H1 (cell line): ENCODE results near the gene CIPC. TPM values are rescaled to one million over a fixed set of nuclear protein-coding genes. Genes with fewer than 3 reads are reported as not detected.

ENCODE experiments used
- CTCF ChIA-PET: fragments of 300-600 bp; sonication (Branson Sonifier 250); formaldehyde crosslinking; loops from one replicate; lab custom pipeline; 2021; ENCODE audit not compliant: partially characterized antibody; lab: Charles Lee
- POLR2A ChIA-PET: fragments of 300-600 bp; sonication (Branson Sonifier 250); formaldehyde crosslinking; loops from one replicate; lab custom pipeline; 2021; ENCODE audit warnings: inconsistent platforms; ENCODE audit not compliant: partially characterized antibody; lab: Charles Lee
- DNase-seq, 2 experiments: peaks; one replicate each; pipeline versions ENCODE4 v3.0.0 to v3.0.0-alpha.2; 2010 to 2022; ENCODE audit warnings: low spot score in 2 of 2, low read depth in 1 of 2, mixed read lengths in 1 of 2
- FAIRE-seq: peaks from 2 replicates; lab custom pipeline; 2011; peaks lifted over from hg19 to GRCh38; lab: Jason Lieb, UNC
- H2AFZ ChIP-seq: 2 replicates; pipeline ENCODE4 v1.8.1; 2012; ENCODE audit warnings: low read length, inconsistent platforms
- H2AK5ac ChIP-seq: 2 replicates; pipeline ENCODE4 v1.6.1; 2013; ENCODE audit warnings: low read depth, low read length
- H2BK120ac ChIP-seq: replicated peaks from 2 replicates; pipeline ENCODE3; 2013; ENCODE audit warnings: low read depth, low read length, inconsistent platforms
- H2BK12ac ChIP-seq: 2 replicates; pipeline ENCODE4 v1.6.1; 2013; ENCODE audit warnings: low read depth, low read length
- H2BK15ac ChIP-seq: 2 replicates; pipeline ENCODE4 v1.6.1; 2013; ENCODE audit warnings: low read length
- H2BK20ac ChIP-seq: 2 replicates; pipeline ENCODE4 v1.6.1; 2013; ENCODE audit warnings: low read length
- H2BK5ac ChIP-seq: 2 replicates; pipeline ENCODE4 v1.6.1; 2013; ENCODE audit warnings: low read depth, low read length
- H3K14ac ChIP-seq: 2 replicates; pipeline ENCODE4 v1.6.1; 2013; ENCODE audit warnings: inconsistent platforms; ENCODE audit not compliant: insufficient read length
- H3K18ac ChIP-seq: 2 replicates; pipeline ENCODE4 v1.6.1; 2013; ENCODE audit warnings: low read length; ENCODE audit errors: extremely low read depth
- H3K23ac ChIP-seq: 2 replicates; pipeline ENCODE4 v1.6.1; 2013; ENCODE audit warnings: inconsistent platforms; ENCODE audit not compliant: insufficient read length
- H3K23me2 ChIP-seq: 2 replicates; pipeline ENCODE4 v1.6.1; 2013; ENCODE audit warnings: low read depth, low read length
- H3K27ac ChIP-seq: 2 replicates; pipeline ENCODE4 v1.6.1; 2011; ENCODE audit warnings: low read depth, low read length, inconsistent platforms
- H3K27me3 ChIP-seq, 4 experiments: replicated peaks in 1 of 4; 1 replicate in 1 of 4; 2 replicates in 3 of 4; pipeline versions ENCODE4 v1.6.1 to v1.8.1; 2011 to 2013; ENCODE audit warnings: low read length in 3 of 4, mild to moderate bottlenecking in 3 of 4, inconsistent platforms in 2 of 4, mixed read lengths in 2 of 4, moderate library complexity in 1 of 4; ENCODE audit not compliant: control insufficient read depth in 3 of 4, insufficient read depth in 3 of 4; ENCODE audit errors: extremely low read depth in 1 of 4
- H3K36me3 ChIP-seq, 4 experiments: 2 replicates each; pipeline versions ENCODE4 v1.6.1 to v1.8.1; 2011 to 2013; ENCODE audit warnings: mild to moderate bottlenecking in 4 of 4, low read length in 3 of 4, moderate library complexity in 2 of 4, control low read depth in 1 of 4, inconsistent platforms in 1 of 4; ENCODE audit not compliant: insufficient read depth in 4 of 4, control insufficient read depth in 2 of 4
- H3K4ac ChIP-seq: replicated peaks from 2 replicates; pipeline ENCODE3; 2013; ENCODE audit warnings: low read length, low read depth, mixed read lengths, inconsistent platforms; ENCODE audit not compliant: insufficient read length
- H3K4me1 ChIP-seq, 4 experiments: replicated peaks in 1 of 4; 1 replicate in 1 of 4; 2 replicates in 3 of 4; pipeline versions ENCODE4 v1.6.1 to v1.8.1; 2011 to 2013; ENCODE audit warnings: low read length in 3 of 4, inconsistent platforms in 2 of 4, mixed read lengths in 1 of 4; ENCODE audit not compliant: insufficient read depth in 4 of 4, control insufficient read depth in 3 of 4
- H3K4me2 ChIP-seq, 2 experiments: 2 replicates each; pipeline versions ENCODE4 v1.6.1 to v1.8.1; 2011 to 2013; ENCODE audit warnings: low read depth in 2 of 2, low read length in 2 of 2, control low read depth in 1 of 2, inconsistent platforms in 1 of 2, mild to moderate bottlenecking in 1 of 2; ENCODE audit not compliant: insufficient read depth in 1 of 2
- H3K4me3 ChIP-seq, 4 experiments: fragments of 200-600, 300-600 bp in 1 of 4; sonication (generic), shearing (Covaris generic), sonication (Bioruptor Twin) in 1 of 4; 2 replicates each; pipeline versions ENCODE4 v1.5.1 to v1.8.1; 2011 to 2016; ENCODE audit warnings: low read length in 4 of 4, low read depth in 3 of 4, control low read depth in 2 of 4, inconsistent platforms in 2 of 4, mild to moderate bottlenecking in 2 of 4, mixed read lengths in 1 of 4, moderate library complexity in 1 of 4; ENCODE audit not compliant: insufficient read depth in 2 of 4; ENCODE audit errors: extremely low read depth in 1 of 4
- H3K56ac ChIP-seq: replicated peaks from 2 replicates; pipeline ENCODE3; 2013; ENCODE audit warnings: low read depth, mild to moderate bottlenecking, mixed read lengths, low read length, inconsistent platforms; ENCODE audit not compliant: insufficient read length
- H3K79me1 ChIP-seq: 2 replicates; pipeline ENCODE4 v1.6.1; 2013; ENCODE audit warnings: low read depth, low read length, control low read depth
- H3K79me2 ChIP-seq, 2 experiments: 2 replicates each; pipeline versions ENCODE4 v1.6.1 to v1.8.1; 2012 to 2013; ENCODE audit warnings: low read length in 2 of 2, mild to moderate bottlenecking in 2 of 2, inconsistent platforms in 1 of 2; ENCODE audit not compliant: insufficient read depth in 2 of 2, control insufficient read depth in 1 of 2
- H3K9ac ChIP-seq, 4 experiments: replicated peaks in 1 of 4; 1 replicate in 1 of 4; 2 replicates in 3 of 4; pipeline versions ENCODE4 v1.6.1 to v1.8.1; 2011 to 2013; ENCODE audit warnings: low read depth in 3 of 4, low read length in 3 of 4, control low read depth in 2 of 4, mild to moderate bottlenecking in 2 of 4, moderate library complexity in 2 of 4, inconsistent platforms in 1 of 4; ENCODE audit errors: extremely low read depth in 1 of 4
- H3K9me3 ChIP-seq, 2 experiments: 2 replicates each; pipeline versions ENCODE4 v1.6.1 to v1.8.1; 2012 to 2013; ENCODE audit warnings: mild to moderate bottlenecking in 2 of 2, moderate library complexity in 2 of 2, control low read depth in 1 of 2, inconsistent platforms in 1 of 2, low read depth in 1 of 2, low read length in 1 of 2, mixed read lengths in 1 of 2; ENCODE audit not compliant: insufficient read depth in 2 of 2
- H4K20me1 ChIP-seq, 2 experiments: replicated peaks in 1 of 2; 2 replicates each; pipeline versions ENCODE3 to v1.8.1; 2011 to 2013; ENCODE audit warnings: inconsistent platforms in 2 of 2, low read length in 2 of 2, mild to moderate bottlenecking in 1 of 2; ENCODE audit not compliant: insufficient read depth in 2 of 2, control insufficient read depth in 1 of 2
- H4K5ac ChIP-seq: 2 replicates; pipeline ENCODE4 v1.6.1; 2013; ENCODE audit warnings: low read length, low read depth, mixed read lengths, inconsistent platforms; ENCODE audit not compliant: insufficient read length
- H4K8ac ChIP-seq: 2 replicates; pipeline ENCODE4 v1.8.0; 2013; ENCODE audit warnings: mild to moderate bottlenecking, moderate library complexity, low read length, inconsistent platforms; ENCODE audit not compliant: insufficient read depth; ENCODE audit errors: extremely low read depth
- H4K91ac ChIP-seq: replicated peaks from 2 replicates; pipeline ENCODE3; 2013; ENCODE audit warnings: low read length, mixed read lengths, inconsistent platforms; ENCODE audit not compliant: insufficient read length
- ASH2L ChIP-seq: fragments of 200-600, 300-600 bp; sonication (generic); IDR thresholded peaks from one replicate; pipeline ENCODE4 v1.7.1; 2017; ENCODE audit warnings: low read length
- BCL11A ChIP-seq, 2 experiments: IDR thresholded peaks; one replicate each; pipeline ENCODE4 v1.6.1; 2011; ENCODE audit warnings: low read depth in 2 of 2, low read length in 2 of 2, mild to moderate bottlenecking in 2 of 2
- BRCA1 ChIP-seq: IDR thresholded peaks from 2 replicates; pipeline ENCODE4 v1.6.1; 2012; ENCODE audit warnings: low read depth, low read length, improper control_type of control experiment
- E2F6 ChIP-seq: IDR thresholded peaks from 2 replicates; pipeline ENCODE4 v1.6.1; 2012; ENCODE audit warnings: inconsistent platforms
- EP300 ChIP-seq, 2 experiments: IDR thresholded peaks; 1 replicate in 1 of 2; 2 replicates in 1 of 2; pipeline ENCODE4 v1.6.1; 2011 to 2012; ENCODE audit warnings: low read depth in 2 of 2, low read length in 2 of 2, mild to moderate bottlenecking in 2 of 2, borderline replicate concordance in 1 of 2, inconsistent platforms in 1 of 2, moderate library complexity in 1 of 2
- KDM4A ChIP-seq: IDR thresholded peaks from one replicate; pipeline ENCODE4 v1.7.1; 2012; ENCODE audit warnings: low read depth, mild to moderate bottlenecking, moderate library complexity, low read length, inconsistent platforms; ENCODE audit not compliant: severe bottlenecking
- PHF8 ChIP-seq: fragments of 200-600 bp; sonication (generic); conservative IDR thresholded peaks from 2 replicates; pipeline ENCODE4 v1.7.1; 2012; ENCODE audit warnings: low read depth, mild to moderate bottlenecking, inconsistent platforms, low read length, moderate library complexity
- RBBP5 ChIP-seq: IDR thresholded peaks from 2 replicates; pipeline ENCODE4 v1.7.1; 2012; ENCODE audit warnings: low read depth, mild to moderate bottlenecking, inconsistent platforms, low read length, moderate library complexity, borderline replicate concordance
- SAP30 ChIP-seq: fragments of 300-600 bp; sonication (generic); IDR thresholded peaks from 2 replicates; pipeline ENCODE4 v1.7.1; 2012; ENCODE audit warnings: low read length, moderate library complexity, mild to moderate bottlenecking, inconsistent platforms; ENCODE audit not compliant: insufficient read depth, insufficient replicate concordance
- SP4 ChIP-seq: IDR thresholded peaks from 2 replicates; pipeline ENCODE4 v1.6.1; 2012; ENCODE audit warnings: low read length, inconsistent platforms
- TAF7 ChIP-seq: optimal IDR thresholded peaks from 2 replicates; pipeline ENCODE3; 2011; ENCODE audit warnings: low read depth, mild to moderate bottlenecking, inconsistent platforms, low read length, moderate library complexity, borderline replicate concordance
- ZNF274 ChIP-seq: IDR thresholded peaks from 2 replicates; pipeline ENCODE4 v1.7.0; 2012; ENCODE audit warnings: low read length, borderline replicate concordance; ENCODE audit errors: extremely low read depth
- WGBS, 2 experiments: shearing (Covaris generic) in 1 of 2; methylation state at CpG; one replicate each; pipeline versions ENCODE4 v1.1.6 to v1.1.7; 2013 to 2015; ENCODE audit warnings: low lambda C conversion rate in 2 of 2, mixed read lengths in 2 of 2, inconsistent platforms in 1 of 2, low coverage in 1 of 2, missing lambda C conversion rate in 1 of 2; ENCODE audit not compliant: insufficient replicate concordance in 2 of 2, insufficient coverage in 1 of 2, insufficient read length in 1 of 2; ENCODE audit errors: extremely low coverage in 1 of 2, missing lambda C conversion rate in 1 of 2; 5-methylcytosine and 5-hydroxymethylcytosine counted together
- polyA plus RNA-seq, 7 experiments: library from polyadenylated mRNA; depleted of rRNA in 3 of 7; stranded (reverse) in 5 of 7; unstranded in 2 of 7; fragments of >200 nt in 5 of 7; fragments of 200-250 nt in 2 of 7; gene quantifications; 1 replicate in 5 of 7; 2 replicates in 1 of 7; 4 replicates in 1 of 7; pipeline versions ENCODE4 v1.2.1 to v1.2.3, GENCODE V29; 2011 to 2013; ENCODE audit warnings: missing spikeins in 2 of 7, mixed read lengths in 2 of 7
- total RNA-seq: library from RNA; stranded (reverse); fragmentation: NEBNext Ultra II Directional; extraction: Animal tissue kit (Norgen Biotek cat#: 25700); gene quantifications from 2 replicates; pipeline ENCODE4 v1.2.1, GENCODE V29; 2021

Gene CIPC
- total and polyA plus RNA-seq, 2 of the 8 experiments (the other 6 are each of a cell fraction or from before 2014, with no cell fraction given) = 13.9 to 32.7 TPM

GRCh38 chr14:77077040-77077439 is 21.0 kb upstream of the CIPC start:
- H4K8ac ChIP-seq = no peak overlapping the region
- no peak overlapping the region for H3K56ac ChIP-seq
- H3K9me3 ChIP-seq = 0 out of 4 replicates have a peak, but pooled peaks cover 0 to 4% of the 10 kb centered on the region in 2 experiments
- H2BK20ac ChIP-seq = no peak overlapping the region
- no peak overlapping the region for H2AFZ ChIP-seq
- H3K4me3 ChIP-seq = no peak overlapping the region
- WGBS, 2 experiments = 82% methylated on average over 3 of the region's 3 CpGs; no CpG with 5 or more reads in 1 of the 2 experiments
- H3K27ac ChIP-seq = no peak overlapping the region
- ChIA-PET CTCF (interaction anchor here (0.9 to 16.3 kb wide), 14 partner anchors 8 to 214 kb away, joined by 3 to 719 read pairs (median 4); no protein-coding TSS in a partner anchor), POLR2A (interaction anchor here (0.9 to 3.7 kb wide), 5 partner anchors 10 to 264 kb away, joined by 3 to 45 read pairs (median 3); partner anchors contain the start of gene ANGEL1)
- H3K4me2 ChIP-seq = peak overlapping the region in 1 of 2 experiments; percentile 40; a peak in 1 of 4 replicates
- no peak overlapping the region for H2BK15ac ChIP-seq
- H3K4me1 ChIP-seq = peaks cover 4 to 12% (median 11%) of the 10 kb centered on the region in 4 experiments; a peak in 5 of 7 replicates
- no peak overlapping the region for H3K23ac ChIP-seq
- H3K36me3 ChIP-seq = no peaks in the 10 kb centered on the region
- H3K79me2 ChIP-seq = no peaks in the 10 kb centered on the region
- no peaks in the 10 kb centered on the region for H4K20me1 ChIP-seq
- H3K23me2 ChIP-seq = no peaks in the 10 kb centered on the region
- FAIRE-seq (no peak), DNase-seq (no peak)
- H4K91ac ChIP-seq = no peak overlapping the region
- H4K5ac ChIP-seq = no peak overlapping the region
- H2BK120ac ChIP-seq = no peak overlapping the region
- H3K79me1 ChIP-seq = no peaks in the 10 kb centered on the region
- H3K9ac ChIP-seq = no peak overlapping the region
- peak overlapping the region; percentile 60 for H3K18ac ChIP-seq
- 0 out of 2 replicates have a peak overlapping the region, but pooled peaks have one; percentile 20 for H2AK5ac ChIP-seq
- H3K4ac ChIP-seq = no peak overlapping the region
- no peak overlapping the region for H3K14ac ChIP-seq
- H3K27me3 ChIP-seq = no peaks in the 10 kb centered on the region; a peak in 1 of 7 replicates
- H2BK12ac ChIP-seq = peak overlapping the region; percentile 85; the same call in 1 of the 2 replicates
- peak overlapping the region; percentile 66; the same call in 1 of the 2 replicates for H2BK5ac ChIP-seq
- TF ChIP-seq KDM4A = no peak
- no peak for TF ChIP-seq BCL11A (IDR thresholded peaks at IDR 0.05; ENCODE audit: low read depth in 2 of 2, low read length in 2 of 2)
- TF ChIP-seq RBBP5 = no peak
- TF ChIP-seq TAF7 = no peak
- TF ChIP-seq ASH2L = no peak
- TF ChIP-seq BRCA1 = no peak
- TF ChIP-seq PHF8 = no peak
- TF ChIP-seq SAP30 = no peak
- no peak for TF ChIP-seq ZNF274
- no peak for TF ChIP-seq SP4
- no peak for TF ChIP-seq EP300 (IDR thresholded peaks at IDR 0.05; ENCODE audit: borderline replicate concordance in 1 of 2, low read depth in 2 of 2, low read length in 2 of 2)
- TF ChIP-seq E2F6 = no peak
